H1 (cell line): ENCODE data around the gene MADD. TPM values are rescaled to one million over a fixed set of nuclear protein-coding genes. Genes with fewer than 3 reads are reported as not detected.

Experiments
- CTCF ChIA-PET: fragments of 300-600 bp; sonication (Branson Sonifier 250); formaldehyde crosslinking; loops from one replicate; lab custom pipeline; 2021; ENCODE audit not compliant: partially characterized antibody; lab: Charles Lee
- POLR2A ChIA-PET: fragments of 300-600 bp; sonication (Branson Sonifier 250); formaldehyde crosslinking; loops from one replicate; lab custom pipeline; 2021; ENCODE audit warnings: inconsistent platforms; ENCODE audit not compliant: partially characterized antibody; lab: Charles Lee
- DNase-seq, 2 experiments: peaks; one replicate each; pipeline versions ENCODE4 v3.0.0 to v3.0.0-alpha.2; 2010 to 2022; ENCODE audit warnings: low spot score in 2 of 2, low read depth in 1 of 2, mixed read lengths in 1 of 2
- FAIRE-seq: peaks from 2 replicates; lab custom pipeline; 2011; peaks lifted over from hg19 to GRCh38; lab: Jason Lieb, UNC
- H2AFZ ChIP-seq: 2 replicates; pipeline ENCODE4 v1.8.1; 2012; ENCODE audit warnings: low read length, inconsistent platforms
- H2AK5ac ChIP-seq: 2 replicates; pipeline ENCODE4 v1.6.1; 2013; ENCODE audit warnings: low read depth, low read length
- H2BK120ac ChIP-seq: replicated peaks from 2 replicates; pipeline ENCODE3; 2013; ENCODE audit warnings: low read depth, low read length, inconsistent platforms
- H2BK12ac ChIP-seq: 2 replicates; pipeline ENCODE4 v1.6.1; 2013; ENCODE audit warnings: low read depth, low read length
- H2BK15ac ChIP-seq: 2 replicates; pipeline ENCODE4 v1.6.1; 2013; ENCODE audit warnings: low read length
- H2BK20ac ChIP-seq: 2 replicates; pipeline ENCODE4 v1.6.1; 2013; ENCODE audit warnings: low read length
- H2BK5ac ChIP-seq: 2 replicates; pipeline ENCODE4 v1.6.1; 2013; ENCODE audit warnings: low read depth, low read length
- H3K14ac ChIP-seq: 2 replicates; pipeline ENCODE4 v1.6.1; 2013; ENCODE audit warnings: inconsistent platforms; ENCODE audit not compliant: insufficient read length
- H3K18ac ChIP-seq: 2 replicates; pipeline ENCODE4 v1.6.1; 2013; ENCODE audit warnings: low read length; ENCODE audit errors: extremely low read depth
- H3K23ac ChIP-seq: 2 replicates; pipeline ENCODE4 v1.6.1; 2013; ENCODE audit warnings: inconsistent platforms; ENCODE audit not compliant: insufficient read length
- H3K23me2 ChIP-seq: 2 replicates; pipeline ENCODE4 v1.6.1; 2013; ENCODE audit warnings: low read depth, low read length
- H3K27ac ChIP-seq: 2 replicates; pipeline ENCODE4 v1.6.1; 2011; ENCODE audit warnings: low read depth, low read length, inconsistent platforms
- H3K27me3 ChIP-seq, 4 experiments: replicated peaks in 1 of 4; 1 replicate in 1 of 4; 2 replicates in 3 of 4; pipeline versions ENCODE4 v1.6.1 to v1.8.1; 2011 to 2013; ENCODE audit warnings: low read length in 3 of 4, mild to moderate bottlenecking in 3 of 4, inconsistent platforms in 2 of 4, mixed read lengths in 2 of 4, moderate library complexity in 1 of 4; ENCODE audit not compliant: control insufficient read depth in 3 of 4, insufficient read depth in 3 of 4; ENCODE audit errors: extremely low read depth in 1 of 4
- H3K36me3 ChIP-seq, 4 experiments: 2 replicates each; pipeline versions ENCODE4 v1.6.1 to v1.8.1; 2011 to 2013; ENCODE audit warnings: mild to moderate bottlenecking in 4 of 4, low read length in 3 of 4, moderate library complexity in 2 of 4, control low read depth in 1 of 4, inconsistent platforms in 1 of 4; ENCODE audit not compliant: insufficient read depth in 4 of 4, control insufficient read depth in 2 of 4
- H3K4ac ChIP-seq: replicated peaks from 2 replicates; pipeline ENCODE3; 2013; ENCODE audit warnings: low read length, low read depth, mixed read lengths, inconsistent platforms; ENCODE audit not compliant: insufficient read length
- H3K4me1 ChIP-seq, 4 experiments: replicated peaks in 1 of 4; 1 replicate in 1 of 4; 2 replicates in 3 of 4; pipeline versions ENCODE4 v1.6.1 to v1.8.1; 2011 to 2013; ENCODE audit warnings: low read length in 3 of 4, inconsistent platforms in 2 of 4, mixed read lengths in 1 of 4; ENCODE audit not compliant: insufficient read depth in 4 of 4, control insufficient read depth in 3 of 4
- H3K4me2 ChIP-seq, 2 experiments: 2 replicates each; pipeline versions ENCODE4 v1.6.1 to v1.8.1; 2011 to 2013; ENCODE audit warnings: low read depth in 2 of 2, low read length in 2 of 2, control low read depth in 1 of 2, inconsistent platforms in 1 of 2, mild to moderate bottlenecking in 1 of 2; ENCODE audit not compliant: insufficient read depth in 1 of 2
- H3K4me3 ChIP-seq, 4 experiments: fragments of 200-600, 300-600 bp in 1 of 4; sonication (generic), shearing (Covaris generic), sonication (Bioruptor Twin) in 1 of 4; 2 replicates each; pipeline versions ENCODE4 v1.5.1 to v1.8.1; 2011 to 2016; ENCODE audit warnings: low read length in 4 of 4, low read depth in 3 of 4, control low read depth in 2 of 4, inconsistent platforms in 2 of 4, mild to moderate bottlenecking in 2 of 4, mixed read lengths in 1 of 4, moderate library complexity in 1 of 4; ENCODE audit not compliant: insufficient read depth in 2 of 4; ENCODE audit errors: extremely low read depth in 1 of 4
- H3K56ac ChIP-seq: replicated peaks from 2 replicates; pipeline ENCODE3; 2013; ENCODE audit warnings: low read depth, mild to moderate bottlenecking, mixed read lengths, low read length, inconsistent platforms; ENCODE audit not compliant: insufficient read length
- H3K79me1 ChIP-seq: 2 replicates; pipeline ENCODE4 v1.6.1; 2013; ENCODE audit warnings: low read depth, low read length, control low read depth
- H3K79me2 ChIP-seq, 2 experiments: 2 replicates each; pipeline versions ENCODE4 v1.6.1 to v1.8.1; 2012 to 2013; ENCODE audit warnings: low read length in 2 of 2, mild to moderate bottlenecking in 2 of 2, inconsistent platforms in 1 of 2; ENCODE audit not compliant: insufficient read depth in 2 of 2, control insufficient read depth in 1 of 2
- H3K9ac ChIP-seq, 4 experiments: replicated peaks in 1 of 4; 1 replicate in 1 of 4; 2 replicates in 3 of 4; pipeline versions ENCODE4 v1.6.1 to v1.8.1; 2011 to 2013; ENCODE audit warnings: low read depth in 3 of 4, low read length in 3 of 4, control low read depth in 2 of 4, mild to moderate bottlenecking in 2 of 4, moderate library complexity in 2 of 4, inconsistent platforms in 1 of 4; ENCODE audit errors: extremely low read depth in 1 of 4
- H3K9me3 ChIP-seq, 2 experiments: 2 replicates each; pipeline versions ENCODE4 v1.6.1 to v1.8.1; 2012 to 2013; ENCODE audit warnings: mild to moderate bottlenecking in 2 of 2, moderate library complexity in 2 of 2, control low read depth in 1 of 2, inconsistent platforms in 1 of 2, low read depth in 1 of 2, low read length in 1 of 2, mixed read lengths in 1 of 2; ENCODE audit not compliant: insufficient read depth in 2 of 2
- H4K20me1 ChIP-seq, 2 experiments: replicated peaks in 1 of 2; 2 replicates each; pipeline versions ENCODE3 to v1.8.1; 2011 to 2013; ENCODE audit warnings: inconsistent platforms in 2 of 2, low read length in 2 of 2, mild to moderate bottlenecking in 1 of 2; ENCODE audit not compliant: insufficient read depth in 2 of 2, control insufficient read depth in 1 of 2
- H4K5ac ChIP-seq: 2 replicates; pipeline ENCODE4 v1.6.1; 2013; ENCODE audit warnings: low read length, low read depth, mixed read lengths, inconsistent platforms; ENCODE audit not compliant: insufficient read length
- H4K8ac ChIP-seq: 2 replicates; pipeline ENCODE4 v1.8.0; 2013; ENCODE audit warnings: mild to moderate bottlenecking, moderate library complexity, low read length, inconsistent platforms; ENCODE audit not compliant: insufficient read depth; ENCODE audit errors: extremely low read depth
- H4K91ac ChIP-seq: replicated peaks from 2 replicates; pipeline ENCODE3; 2013; ENCODE audit warnings: low read length, mixed read lengths, inconsistent platforms; ENCODE audit not compliant: insufficient read length
- EGR1 ChIP-seq: IDR thresholded peaks from 2 replicates; pipeline ENCODE4 v1.6.1; 2011; ENCODE audit warnings: low read depth, low read length, borderline replicate concordance
- SIRT6 ChIP-seq: IDR thresholded peaks from one replicate; pipeline ENCODE4 v1.7.1; 2012; ENCODE audit warnings: low read length, inconsistent platforms
- SP2 ChIP-seq: IDR thresholded peaks from 2 replicates; pipeline ENCODE4 v1.6.1; 2012; ENCODE audit warnings: mild to moderate bottlenecking, low read length, inconsistent platforms
- WGBS, 2 experiments: shearing (Covaris generic) in 1 of 2; methylation state at CpG; one replicate each; pipeline versions ENCODE4 v1.1.6 to v1.1.7; 2013 to 2015; ENCODE audit warnings: low lambda C conversion rate in 2 of 2, mixed read lengths in 2 of 2, inconsistent platforms in 1 of 2, low coverage in 1 of 2, missing lambda C conversion rate in 1 of 2; ENCODE audit not compliant: insufficient replicate concordance in 2 of 2, insufficient coverage in 1 of 2, insufficient read length in 1 of 2; ENCODE audit errors: extremely low coverage in 1 of 2, missing lambda C conversion rate in 1 of 2; 5-methylcytosine and 5-hydroxymethylcytosine counted together
- polyA plus RNA-seq, 7 experiments: library from polyadenylated mRNA; depleted of rRNA in 3 of 7; stranded (reverse) in 5 of 7; unstranded in 2 of 7; fragments of >200 nt in 5 of 7; fragments of 200-250 nt in 2 of 7; gene quantifications; 1 replicate in 5 of 7; 2 replicates in 1 of 7; 4 replicates in 1 of 7; pipeline versions ENCODE4 v1.2.1 to v1.2.3, GENCODE V29; 2011 to 2013; ENCODE audit warnings: missing spikeins in 2 of 7, mixed read lengths in 2 of 7
- total RNA-seq: library from RNA; stranded (reverse); fragmentation: NEBNext Ultra II Directional; extraction: Animal tissue kit (Norgen Biotek cat#: 25700); gene quantifications from 2 replicates; pipeline ENCODE4 v1.2.1, GENCODE V29; 2021

MADD gene
- total and polyA plus RNA-seq, 2 of the 8 experiments (the other 6 are each of a cell fraction or from before 2014, with no cell fraction given): 32.5 to 45.4 TPM

- Histone ChIP-seq H3K27me3 (no peaks in the 10 kb centered on the region), H3K56ac (no peak overlapping the region)
These were observed 56.3 kb downstream of the MADD start for GRCh38 chr11:47326198-47326597.

More at GRCh38 chr11:47326198-47326597, 56.3 kb downstream of the MADD start:
- no peaks in the 10 kb centered on the region for H3K4me1 ChIP-seq
- no peak overlapping the region for H4K8ac ChIP-seq
- H3K4me3 ChIP-seq: no peak overlapping the region
- 96% methylated on average over 12 of the region's 12 CpGs; no CpG with 5 or more reads in 1 of the 2 experiments for WGBS, 2 experiments
- H3K27ac ChIP-seq: no peak overlapping the region
- no peak overlapping the region for H2BK20ac ChIP-seq
- no peak overlapping the region for H4K5ac ChIP-seq
- H2BK5ac ChIP-seq: no peak overlapping the region
- peaks cover 0 to 2% of the 10 kb centered on the region in 2 experiments for H4K20me1 ChIP-seq
- no peak overlapping the region for H2BK12ac ChIP-seq
- H3K23ac ChIP-seq: no peak overlapping the region
- ChIA-PET CTCF (interaction anchor here (0.6 to 1.3 kb wide), 6 partner anchors 36 to 721 kb away, joined by 3 to 5 read pairs (median 3); no protein-coding TSS in a partner anchor), POLR2A (interaction anchor here (0.7 to 1.0 kb wide), 3 partner anchors 13 to 91 kb away, joined by 3 read pairs; no protein-coding TSS in a partner anchor)
- no peak overlapping the region for H3K4me2 ChIP-seq
- no peaks in the 10 kb centered on the region for H3K9me3 ChIP-seq
- no peaks in the 10 kb centered on the region for H3K23me2 ChIP-seq
- FAIRE-seq: no peak
- H3K9ac ChIP-seq: no peak overlapping the region
- TF ChIP-seq SP2: no peak
- no peak for TF ChIP-seq EGR1
- no peak for TF ChIP-seq SIRT6
- no peak overlapping the region for H2AFZ ChIP-seq
- H2AK5ac ChIP-seq: no peak overlapping the region
- H3K14ac ChIP-seq: no peak overlapping the region
- no peak for DNase-seq
- peaks cover 0 to 23% (median 8%) of the 10 kb centered on the region in 4 experiments; a peak in 5 of 8 replicates for H3K36me3 ChIP-seq
- no peaks in the 10 kb centered on the region; the same call in 1 of the 2 replicates for H3K79me1 ChIP-seq
- H3K18ac ChIP-seq: no peak overlapping the region
- H2BK120ac ChIP-seq: no peak overlapping the region
- H4K91ac ChIP-seq: no peak overlapping the region
- no peak overlapping the region for H3K4ac ChIP-seq
- no peaks in the 10 kb centered on the region for H3K79me2 ChIP-seq
- no peak overlapping the region for H2BK15ac ChIP-seq
